Lower lobe of right lung (tissue), 2 donors: ENCODE measurements around the gene IL15RA. TPM values are rescaled to one million over a fixed set of nuclear protein-coding genes. Genes with fewer than 3 reads are reported as not detected.

Source experiments
- ATAC-seq, 2 donors: fragments of 200-7000 bp; cut with Tn5 transposase; one replicate each; pipeline ENCODE4 v1.9.1; 2020 to 2022; ENCODE audit warnings: mild to moderate bottlenecking in 2 of 2, moderate library complexity in 2 of 2
- DNase-seq: peaks from one replicate; pipeline ENCODE4 v3.0.0-alpha.2; 2020
- H3K27ac ChIP-seq: fragments of 200-600 bp; one replicate; pipeline ENCODE4 v1.8.0; 2022
- H3K27me3 ChIP-seq: fragments of 200-600 bp; one replicate; pipeline ENCODE4 v1.8.0; 2022; ENCODE audit warnings: low read depth
- H3K36me3 ChIP-seq: fragments of 200-600 bp; one replicate; pipeline ENCODE4 v1.8.0; 2022; ENCODE audit warnings: mild to moderate bottlenecking
- H3K4me1 ChIP-seq: fragments of 200-600 bp; one replicate; pipeline ENCODE4 v1.8.0; 2022
- H3K4me3 ChIP-seq: fragments of 200-600 bp; one replicate; pipeline ENCODE4 v1.8.0; 2022; ENCODE audit warnings: mild to moderate bottlenecking
- H3K9me3 ChIP-seq: fragments of 200-600 bp; one replicate; pipeline ENCODE4 v1.8.0; 2022
- intact Hi-C: fragments of 100-400 bp; cut with DNase I; formaldehyde crosslinking; loops from one replicate; pipeline ENCODE4 v1.11.0; 2022
- total RNA-seq: library from RNA; stranded (reverse); fragmentation: NEBNext Ultra II Directional; extraction: Animal tissue kit (Norgen Biotek cat#: 25700); gene quantifications from one replicate; pipeline ENCODE4 v1.2.1, GENCODE V29; 2021
- TF ChIP-seq, protein P1 (sequence below): fragments of 200-600 bp; IDR thresholded peaks from one replicate; pipeline ENCODE4 v1.8.0; 2022; ENCODE audit warnings: antibody characterized with exemption, mild to moderate bottlenecking
- donor health status: DM: no; HTN: yes; CAD: no; lungs with severe emphysema.

Gene IL15RA
- total RNA-seq, 1 donor from 2014 or later = 28.5 TPM

- Histone ChIP-seq H3K27ac (peak overlapping the region; percentile 14), H3K4me3 (no peak overlapping the region), H3K27me3 (no peaks in the 10 kb centered on the region), H3K9me3 (no peaks in the 10 kb centered on the region), H3K36me3 (no peaks in the 10 kb centered on the region), H3K4me1 (peaks cover 26% of the 10 kb centered on the region)
- TF ChIP-seq, protein P1, sequence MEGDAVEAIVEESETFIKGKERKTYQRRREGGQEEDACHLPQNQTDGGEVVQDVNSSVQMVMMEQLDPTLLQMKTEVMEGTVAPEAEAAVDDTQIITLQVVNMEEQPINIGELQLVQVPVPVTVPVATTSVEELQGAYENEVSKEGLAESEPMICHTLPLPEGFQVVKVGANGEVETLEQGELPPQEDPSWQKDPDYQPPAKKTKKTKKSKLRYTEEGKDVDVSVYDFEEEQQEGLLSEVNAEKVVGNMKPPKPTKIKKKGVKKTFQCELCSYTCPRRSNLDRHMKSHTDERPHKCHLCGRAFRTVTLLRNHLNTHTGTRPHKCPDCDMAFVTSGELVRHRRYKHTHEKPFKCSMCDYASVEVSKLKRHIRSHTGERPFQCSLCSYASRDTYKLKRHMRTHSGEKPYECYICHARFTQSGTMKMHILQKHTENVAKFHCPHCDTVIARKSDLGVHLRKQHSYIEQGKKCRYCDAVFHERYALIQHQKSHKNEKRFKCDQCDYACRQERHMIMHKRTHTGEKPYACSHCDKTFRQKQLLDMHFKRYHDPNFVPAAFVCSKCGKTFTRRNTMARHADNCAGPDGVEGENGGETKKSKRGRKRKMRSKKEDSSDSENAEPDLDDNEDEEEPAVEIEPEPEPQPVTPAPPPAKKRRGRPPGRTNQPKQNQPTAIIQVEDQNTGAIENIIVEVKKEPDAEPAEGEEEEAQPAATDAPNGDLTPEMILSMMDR = peak; percentile 79
- intact Hi-C loops = no loop called here
- peak; percentile 50 to 69 for ATAC-seq
- DNase-seq = no peak
Measured at GRCh38 chr10:6014241-6014761, 37.0 kb upstream of the IL15RA start.

DNA sequence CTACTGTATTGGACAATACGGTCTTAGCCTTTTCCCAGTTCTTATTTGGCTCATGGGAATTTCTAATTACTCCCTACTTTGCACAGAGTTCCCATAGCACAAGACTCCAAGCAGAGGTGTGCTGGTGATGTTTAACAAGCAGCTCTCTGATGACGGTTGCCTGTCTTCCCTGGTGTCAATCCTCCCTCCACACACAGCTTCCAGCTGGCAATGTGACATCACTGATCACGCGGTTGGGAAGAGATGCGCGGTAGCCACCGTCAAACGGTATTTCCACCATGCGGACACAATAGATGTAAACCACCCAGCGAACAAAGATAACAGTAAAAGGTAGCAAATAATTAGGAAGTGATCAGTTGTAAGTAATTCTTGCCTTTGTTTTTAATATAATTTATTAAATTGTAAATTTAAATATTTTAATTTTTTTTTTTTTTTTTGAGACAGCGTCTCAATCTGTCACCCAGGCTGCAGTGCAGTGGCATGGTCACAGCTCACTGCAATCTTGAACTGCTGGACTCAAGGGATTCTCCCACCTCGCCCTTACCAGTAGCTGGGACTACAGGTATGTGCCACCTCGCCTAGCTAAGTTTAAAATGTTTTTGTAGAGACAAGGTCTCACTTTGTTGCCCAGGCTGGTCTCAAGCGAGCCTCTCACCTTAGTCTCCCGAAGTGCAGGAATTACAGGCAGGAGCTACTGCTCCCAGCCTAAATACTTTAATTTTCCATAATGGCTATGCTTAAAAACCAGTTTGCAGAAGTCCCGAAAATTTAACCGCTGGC, 36.3 kb upstream of the IL15RA start:
- peaks cover 24% of the 10 kb centered on the region for H3K4me1 ChIP-seq
- no peak for DNase-seq
- ATAC-seq = no peak
- no peak overlapping the region for H3K4me3 ChIP-seq
- H3K9me3 ChIP-seq = no peaks in the 10 kb centered on the region
- TF ChIP-seq, protein P1 = no peak
- H3K27me3 ChIP-seq = no peaks in the 10 kb centered on the region
- peak overlapping the region; percentile 14 for H3K27ac ChIP-seq
- intact Hi-C loops = no loop called here
- H3K36me3 ChIP-seq = no peaks in the 10 kb centered on the region

DNA sequence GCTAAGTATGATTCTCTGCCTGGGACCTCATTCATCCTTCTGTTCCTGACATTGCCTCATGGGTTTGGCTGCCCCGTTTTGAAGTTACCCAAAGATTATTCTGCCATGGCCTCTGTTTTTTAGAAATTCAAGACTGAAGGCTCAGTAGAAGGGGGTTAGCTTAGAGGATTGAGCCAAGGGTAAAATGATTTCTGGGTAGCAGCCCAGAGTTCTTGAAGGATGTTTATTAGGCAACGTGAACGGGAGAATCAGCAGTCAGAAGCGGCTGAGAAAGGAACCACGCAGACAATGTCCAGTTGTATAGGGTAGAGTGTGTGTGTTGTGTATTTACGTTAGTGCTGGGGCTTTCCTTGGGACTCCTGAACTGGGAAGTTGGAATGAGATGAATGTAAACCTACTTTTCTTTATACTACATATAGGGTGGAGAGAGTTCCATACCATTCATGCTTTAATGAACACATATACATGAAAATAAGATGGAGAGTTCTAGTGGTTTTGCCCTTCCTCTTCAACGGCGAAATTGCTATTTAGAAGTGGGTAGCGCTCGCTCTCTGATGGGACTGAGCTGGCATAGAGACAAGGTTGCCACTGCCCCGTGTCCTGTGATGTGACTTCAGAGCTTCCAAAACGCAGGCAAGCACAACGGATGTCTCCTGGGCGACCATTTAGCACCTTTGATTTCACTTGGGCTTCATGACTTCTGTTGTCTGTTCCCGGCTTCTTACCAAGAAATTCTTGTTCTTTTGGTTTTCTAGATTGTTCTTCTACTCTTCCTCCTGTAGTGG, 35.0 kb upstream of the IL15RA start:
- no peak for DNase-seq
- Histone ChIP-seq H3K27me3 (no peaks in the 10 kb centered on the region), H3K36me3 (no peaks in the 10 kb centered on the region), H3K27ac (no peak overlapping the region), H3K4me3 (no peak overlapping the region), H3K9me3 (peaks cover 3% of the 10 kb centered on the region), H3K4me1 (peaks cover 16% of the 10 kb centered on the region)
- intact Hi-C loops = no loop called here
- ATAC-seq = no peak
- TF ChIP-seq, protein P1 = no peak

- H3K27ac ChIP-seq = no peak overlapping the region
- intact Hi-C loops = no loop called here
- peaks cover 11% of the 10 kb centered on the region for H3K4me1 ChIP-seq
- TF ChIP-seq, protein P1 = no peak
- DNase-seq = no peak
- H3K27me3 ChIP-seq = no peaks in the 10 kb centered on the region
- peaks cover 5% of the 10 kb centered on the region for H3K9me3 ChIP-seq
- H3K36me3 ChIP-seq = no peaks in the 10 kb centered on the region
- H3K4me3 ChIP-seq = no peak overlapping the region
- no peak for ATAC-seq
Measured at GRCh38 chr10:6011558-6011957, 34.2 kb upstream of the IL15RA start.

GRCh38 chr10:6010569-6010968, 33.2 kb upstream of the IL15RA start:
- Histone ChIP-seq H3K27me3 (no peaks in the 10 kb centered on the region), H3K4me3 (no peak overlapping the region), H3K4me1 (peaks cover 11% of the 10 kb centered on the region), H3K36me3 (no peaks in the 10 kb centered on the region), H3K9me3 (peaks cover 5% of the 10 kb centered on the region), H3K27ac (no peak overlapping the region)
- ATAC-seq (no peak), DNase-seq (no peak)
- intact Hi-C loops = no loop called here
- TF ChIP-seq, protein P1 = no peak
